Sigmoid colon (tissue), 7 donors: ENCODE data around the gene VPS29. TPM values are rescaled to one million over a fixed set of nuclear protein-coding genes. Genes with fewer than 3 reads are reported as not detected.

Experiments used
- DNase-seq: peaks from one replicate; pipeline ENCODE4 v3.0.0-alpha.2; 2019
- H3K27ac ChIP-seq, 4 donors: fragments of 200-600 bp; sonication (generic); one replicate each; pipeline ENCODE4 v1.5.1; 2016 to 2019; ENCODE audit warnings: mild to moderate bottlenecking in 1 of 4
- H3K27me3 ChIP-seq, 3 donors: fragments of 200-600 bp; sonication (generic); one replicate each; pipeline ENCODE4 v1.5.1; 2019; ENCODE audit warnings: mild to moderate bottlenecking in 1 of 3
- H3K36me3 ChIP-seq, 4 donors: fragments of 200-600 bp; sonication (generic); one replicate each; pipeline ENCODE4 v1.5.1; 2016 to 2019
- H3K4me1 ChIP-seq, 4 donors: fragments of 200-600 bp; sonication (generic); one replicate each; pipeline ENCODE4 v1.5.1; 2017 to 2019
- H3K4me3 ChIP-seq, 4 donors: fragments of 200-600 bp; sonication (generic); one replicate each; pipeline ENCODE4 v1.5.1; 2017 to 2019; ENCODE audit warnings: mild to moderate bottlenecking in 2 of 4, moderate library complexity in 1 of 4
- H3K9me3 ChIP-seq, 4 donors: fragments of 200-600 bp in 3 of 4; sonication (generic) in 3 of 4; one replicate each; pipeline versions ENCODE4 v1.5.1 to v1.6.1; 2013 to 2019
- EP300 ChIP-seq, 4 donors: sonication (generic); formaldehyde crosslinking; IDR thresholded peaks; one replicate each; pipeline ENCODE4 v1.6.1; 2017; ENCODE audit warnings: antibody characterized with exemption in 4 of 4
- POLR2A ChIP-seq, 2 donors: fragments of 450-650 bp; IDR thresholded peaks; one replicate each; pipeline ENCODE4 v1.6.1; 2016; ENCODE audit warnings: antibody characterized with exemption in 2 of 2, mild to moderate bottlenecking in 2 of 2, moderate library complexity in 2 of 2
- POLR2AphosphoS5 ChIP-seq, 4 donors: sonication (generic); formaldehyde crosslinking; IDR thresholded peaks; one replicate each; pipeline ENCODE4 v1.6.1; 2017; ENCODE audit warnings: antibody characterized with exemption in 4 of 4
- WGBS, 2 donors: extraction: QIAGEN DNeasy Blood & Tissue Kit; methylation state at CpG; one replicate each; pipeline ENCODE4 v1.1.7; 2013; 5-methylcytosine and 5-hydroxymethylcytosine counted together
- intact Hi-C: fragments of 100-400 bp; cut with DNase I; formaldehyde crosslinking; loops from one replicate; pipeline ENCODE4 v1.15.1; 2023
- polyA plus RNA-seq, 3 donors: library from polyadenylated mRNA; stranded (reverse); fragments of 200-250 nt; gene quantifications; one replicate each; pipeline ENCODE4 v1.2.3, GENCODE V29; 2013
- total RNA-seq, 4 donors: library from RNA; depleted of rRNA; stranded (reverse); fragments of >200 nt; gene quantifications; one replicate each; pipeline ENCODE4 v1.1.0, GENCODE V29; 2016
- TF ChIP-seq, protein P1 (sequence below), 4 experiments: fragments of 450-650 bp in 3 of 4; fragments of 200-600 bp in 1 of 4; IDR thresholded peaks; one replicate each; pipeline ENCODE4 v1.5.1; 2016 to 2019; ENCODE audit warnings: antibody characterized with exemption in 4 of 4, mild to moderate bottlenecking in 3 of 4, moderate library complexity in 2 of 4
- donor health status: healthy with polysubstance abuse.
- donor health status: Bipolar disorder and iron deficiency.
- donor health status: healthy.

VPS29 gene
- total RNA-seq (100 to 1,000 TPM; 120 to 209 (median 172) TPM), polyA plus RNA-seq (100 to 1,000 TPM; 157 to 281 (median 206) TPM)

GRCh38 chr12:110501752-110502738 is at the start of gene VPS29, which contains the start of gene RAD9B:
Gene VPS29 (minus strand): TSS chr12:110502111. CDS start chr12:110502051, 60 bp downstream.
Gene RAD9B (plus strand): TSS chr12:110502331. CDS start chr12:110502338, 7 bp downstream.
- Histone ChIP-seq H3K27me3 (no peaks in the 10 kb centered on the region), H3K4me3 (peak within 1 kb of the TSS; percentile 88 to 99 (median 98)), H3K36me3 (no peaks in the 10 kb centered on the region), H3K9me3 (no peaks in the 10 kb centered on the region), H3K27ac (peak within 1 kb of the TSS; percentile 92 to 96 (median 96)), H3K4me1 (peaks cover 0 to 43% (median 27%) of the 10 kb centered on the region in 4 donors)
- 7 to 9% methylated on average over 61 of the region's 61 CpGs for WGBS, 2 donors
- TF ChIP-seq POLR2AphosphoS5 (IDR thresholded peaks at IDR 0.05) (peak; percentile 95 to 99 (median 98)), EP300 (IDR thresholded peaks at IDR 0.05) (peak in 1 of 4 donors; percentile 84), POLR2A (IDR thresholded peaks at IDR 0.05) (peak; percentile 91 to 92)
- TF ChIP-seq, protein P1, sequence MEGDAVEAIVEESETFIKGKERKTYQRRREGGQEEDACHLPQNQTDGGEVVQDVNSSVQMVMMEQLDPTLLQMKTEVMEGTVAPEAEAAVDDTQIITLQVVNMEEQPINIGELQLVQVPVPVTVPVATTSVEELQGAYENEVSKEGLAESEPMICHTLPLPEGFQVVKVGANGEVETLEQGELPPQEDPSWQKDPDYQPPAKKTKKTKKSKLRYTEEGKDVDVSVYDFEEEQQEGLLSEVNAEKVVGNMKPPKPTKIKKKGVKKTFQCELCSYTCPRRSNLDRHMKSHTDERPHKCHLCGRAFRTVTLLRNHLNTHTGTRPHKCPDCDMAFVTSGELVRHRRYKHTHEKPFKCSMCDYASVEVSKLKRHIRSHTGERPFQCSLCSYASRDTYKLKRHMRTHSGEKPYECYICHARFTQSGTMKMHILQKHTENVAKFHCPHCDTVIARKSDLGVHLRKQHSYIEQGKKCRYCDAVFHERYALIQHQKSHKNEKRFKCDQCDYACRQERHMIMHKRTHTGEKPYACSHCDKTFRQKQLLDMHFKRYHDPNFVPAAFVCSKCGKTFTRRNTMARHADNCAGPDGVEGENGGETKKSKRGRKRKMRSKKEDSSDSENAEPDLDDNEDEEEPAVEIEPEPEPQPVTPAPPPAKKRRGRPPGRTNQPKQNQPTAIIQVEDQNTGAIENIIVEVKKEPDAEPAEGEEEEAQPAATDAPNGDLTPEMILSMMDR (IDR thresholded peaks at IDR 0.05): no peak
- intact Hi-C loops: loop anchor here (1.0 to 10.0 kb wide), 4 partner anchors 34 to 383 kb away; partner anchors contain the start of genes ARPC3, FAM216A, GPN3 and PPTC7
- DNase-seq: peak; percentile 99

- intact Hi-C loops: no loop called here
- TF ChIP-seq, protein P1 (IDR thresholded peaks at IDR 0.05): no peak
- no peak for TF ChIP-seq EP300 (IDR thresholded peaks at IDR 0.05)
- TF ChIP-seq POLR2AphosphoS5 (IDR thresholded peaks at IDR 0.05): no peak
- no peak for TF ChIP-seq POLR2A (IDR thresholded peaks at IDR 0.05)
- no peaks in the 10 kb centered on the region for H3K9me3 ChIP-seq
- 89 to 93% methylated on average over 4 of the region's 4 CpGs for WGBS, 2 donors
- DNase-seq: no peak
- H3K4me1 ChIP-seq: peaks cover 0 to 79% (median 58%) of the 10 kb centered on the region in 4 donors
- H3K27me3 ChIP-seq: no peaks in the 10 kb centered on the region
- H3K27ac ChIP-seq: peak overlapping the region in 1 of 4 donors; percentile 88
- H3K36me3 ChIP-seq: no peaks in the 10 kb centered on the region
- H3K4me3 ChIP-seq: no peak overlapping the region
These were observed 49.1 kb upstream of the VPS29 start for GRCh38 chr12:110550981-110551380.

GRCh38 chr12:110549716-110550115 is 47.8 kb upstream of the VPS29 start:
- Histone ChIP-seq H3K9me3 (no peaks in the 10 kb centered on the region), H3K27ac (peak overlapping the region; percentile 19 to 88 (median 77)), H3K4me1 (peaks cover 0 to 79% (median 59%) of the 10 kb centered on the region in 4 donors), H3K36me3 (peaks cover 0 to 7% (median 0%) of the 10 kb centered on the region in 4 donors), H3K27me3 (no peaks in the 10 kb centered on the region), H3K4me3 (no peak overlapping the region)
- WGBS, 2 donors: 92 to 93% methylated on average over 2 of the region's 2 CpGs
- intact Hi-C loops: no loop called here
- DNase-seq: no peak
- TF ChIP-seq, protein P1 (IDR thresholded peaks at IDR 0.05): no peak
- TF ChIP-seq EP300 (IDR thresholded peaks at IDR 0.05) (no peak), POLR2AphosphoS5 (IDR thresholded peaks at IDR 0.05) (no peak), POLR2A (IDR thresholded peaks at IDR 0.05) (no peak)

GRCh38 chr12:110548678-110549077 is 46.8 kb upstream of the VPS29 start:
- Histone ChIP-seq H3K27me3 (no peaks in the 10 kb centered on the region), H3K27ac (peak overlapping the region; percentile 23 to 88 (median 77)), H3K9me3 (no peaks in the 10 kb centered on the region), H3K36me3 (peaks cover 0 to 7% (median 0%) of the 10 kb centered on the region in 4 donors), H3K4me3 (no peak overlapping the region), H3K4me1 (peaks cover 0 to 87% (median 66%) of the 10 kb centered on the region in 4 donors)
- DNase-seq: no peak
- WGBS, 2 donors: 83 to 86% methylated on average over 7 of the region's 7 CpGs
- TF ChIP-seq POLR2AphosphoS5 (IDR thresholded peaks at IDR 0.05): no peak
- no peak for TF ChIP-seq POLR2A (IDR thresholded peaks at IDR 0.05)
- TF ChIP-seq EP300 (IDR thresholded peaks at IDR 0.05): no peak
- TF ChIP-seq, protein P1 (IDR thresholded peaks at IDR 0.05): no peak
- intact Hi-C loops: no loop called here
